Sigmoid colon (tissue), 4 donors: ENCODE data around the gene AXL.

Experiments
- EP300 ChIP-seq, 4 donors: sonication (generic); formaldehyde crosslinking; IDR thresholded peaks; one replicate each; pipeline ENCODE4 v1.6.1; 2017; ENCODE audit warnings: antibody characterized with exemption in 4 of 4
- TF ChIP-seq, protein P1 (sequence below), 4 experiments: fragments of 450-650 bp in 3 of 4; fragments of 200-600 bp in 1 of 4; IDR thresholded peaks; one replicate each; pipeline ENCODE4 v1.5.1; 2016 to 2019; ENCODE audit warnings: antibody characterized with exemption in 4 of 4, mild to moderate bottlenecking in 3 of 4, moderate library complexity in 2 of 4

DNA sequence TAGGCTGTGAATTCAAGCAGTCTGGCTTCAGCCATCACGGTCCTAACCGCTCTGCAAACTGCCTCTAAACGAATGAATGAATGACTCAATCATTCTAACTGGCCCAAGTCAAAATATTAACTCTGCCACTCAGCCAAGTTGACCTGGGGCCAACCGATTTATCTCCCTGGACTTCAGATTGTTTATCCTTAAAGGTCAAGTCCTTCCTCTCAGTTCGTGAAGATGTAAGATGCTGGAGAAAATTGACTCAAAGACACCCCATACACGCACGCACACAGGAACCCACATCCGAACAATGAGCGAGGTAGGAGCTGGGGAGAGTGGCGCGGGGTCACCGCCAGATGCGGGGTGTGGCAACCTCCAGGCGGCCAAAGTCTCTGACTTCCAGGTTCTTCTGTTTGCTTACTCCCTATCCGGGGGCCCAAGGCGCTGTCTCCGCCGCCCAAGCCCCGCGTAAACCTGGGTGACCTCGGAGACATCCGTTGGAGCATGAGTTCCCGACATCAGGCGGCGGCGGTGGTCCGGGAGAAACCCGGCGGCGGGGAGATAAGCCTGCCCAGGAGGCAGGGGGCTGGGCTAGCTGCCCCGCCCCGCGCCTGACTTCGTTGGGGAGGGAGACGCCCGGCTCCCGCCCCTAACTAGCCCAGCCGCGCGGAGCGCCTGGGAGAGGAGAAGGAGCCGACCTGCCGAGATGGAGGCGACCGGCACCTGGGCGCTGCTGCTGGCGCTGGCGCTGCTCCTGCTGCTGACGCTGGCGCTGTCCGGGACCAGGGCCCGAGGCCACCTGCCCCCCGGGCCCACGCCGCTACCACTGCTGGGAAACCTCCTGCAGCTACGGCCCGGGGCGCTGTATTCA, 26.2 kb upstream of the AXL start, which contains the start of gene CYP2S1:
- TF ChIP-seq, protein P1, sequence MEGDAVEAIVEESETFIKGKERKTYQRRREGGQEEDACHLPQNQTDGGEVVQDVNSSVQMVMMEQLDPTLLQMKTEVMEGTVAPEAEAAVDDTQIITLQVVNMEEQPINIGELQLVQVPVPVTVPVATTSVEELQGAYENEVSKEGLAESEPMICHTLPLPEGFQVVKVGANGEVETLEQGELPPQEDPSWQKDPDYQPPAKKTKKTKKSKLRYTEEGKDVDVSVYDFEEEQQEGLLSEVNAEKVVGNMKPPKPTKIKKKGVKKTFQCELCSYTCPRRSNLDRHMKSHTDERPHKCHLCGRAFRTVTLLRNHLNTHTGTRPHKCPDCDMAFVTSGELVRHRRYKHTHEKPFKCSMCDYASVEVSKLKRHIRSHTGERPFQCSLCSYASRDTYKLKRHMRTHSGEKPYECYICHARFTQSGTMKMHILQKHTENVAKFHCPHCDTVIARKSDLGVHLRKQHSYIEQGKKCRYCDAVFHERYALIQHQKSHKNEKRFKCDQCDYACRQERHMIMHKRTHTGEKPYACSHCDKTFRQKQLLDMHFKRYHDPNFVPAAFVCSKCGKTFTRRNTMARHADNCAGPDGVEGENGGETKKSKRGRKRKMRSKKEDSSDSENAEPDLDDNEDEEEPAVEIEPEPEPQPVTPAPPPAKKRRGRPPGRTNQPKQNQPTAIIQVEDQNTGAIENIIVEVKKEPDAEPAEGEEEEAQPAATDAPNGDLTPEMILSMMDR (IDR thresholded peaks at IDR 0.05) = no peak
- no peak for TF ChIP-seq EP300 (IDR thresholded peaks at IDR 0.05)
